GM12874 (cell line): Measurements from ENCODE around the gene CSH1.

ENCODE experiments used
- TF ChIP-seq, protein P1 (sequence below): IDR thresholded peaks from 2 replicates; pipeline ENCODE4 v1.5.1; 2011; ENCODE audit warnings: low read depth, mild to moderate bottlenecking, control low read depth, low read length, moderate library complexity; ENCODE audit not compliant: insufficient read depth

The CSH1 gene

DNA sequence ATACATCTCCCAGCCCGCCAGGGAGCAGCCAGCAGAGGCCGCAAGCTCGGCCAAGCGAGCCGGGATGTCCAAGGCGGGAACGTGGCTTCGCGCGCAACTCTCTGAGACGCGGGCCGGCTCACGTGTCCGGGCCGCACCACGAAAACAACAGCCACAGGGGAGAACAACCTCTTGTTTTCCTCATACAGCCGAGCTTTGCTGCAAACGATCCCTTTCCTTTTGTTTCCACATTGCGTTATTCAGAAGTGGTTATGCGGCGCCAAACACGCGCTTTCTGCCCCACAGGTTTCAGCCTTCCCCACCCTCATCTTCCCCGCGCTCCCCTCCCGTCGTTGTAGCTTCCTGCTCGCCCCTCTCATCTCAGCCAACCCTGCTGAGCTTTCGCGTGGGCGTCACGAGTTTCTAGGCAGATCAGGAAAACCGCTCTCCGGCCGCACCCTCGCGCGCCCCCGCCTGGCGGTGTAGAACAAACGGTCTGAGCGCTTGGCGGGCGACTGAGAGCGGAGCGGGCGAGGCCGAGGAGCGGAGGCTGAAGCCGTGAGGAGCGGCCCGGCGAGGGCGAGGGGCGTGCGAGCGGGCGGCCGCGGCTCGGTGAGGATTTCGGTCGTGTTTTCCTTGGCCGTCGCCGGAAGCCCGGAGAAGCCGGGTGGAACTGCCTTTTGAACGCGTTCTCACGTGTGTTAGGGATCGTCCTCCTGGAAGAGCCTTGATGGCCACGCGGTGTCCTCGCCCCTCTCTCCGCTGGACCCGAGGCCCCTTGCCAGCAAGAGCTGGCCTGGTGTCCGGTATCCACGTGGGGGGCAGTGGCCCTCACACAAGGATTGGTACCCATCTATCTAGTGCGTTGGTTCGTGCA, 47.3 kb downstream of the CSH1 start:
- TF ChIP-seq, protein P1, sequence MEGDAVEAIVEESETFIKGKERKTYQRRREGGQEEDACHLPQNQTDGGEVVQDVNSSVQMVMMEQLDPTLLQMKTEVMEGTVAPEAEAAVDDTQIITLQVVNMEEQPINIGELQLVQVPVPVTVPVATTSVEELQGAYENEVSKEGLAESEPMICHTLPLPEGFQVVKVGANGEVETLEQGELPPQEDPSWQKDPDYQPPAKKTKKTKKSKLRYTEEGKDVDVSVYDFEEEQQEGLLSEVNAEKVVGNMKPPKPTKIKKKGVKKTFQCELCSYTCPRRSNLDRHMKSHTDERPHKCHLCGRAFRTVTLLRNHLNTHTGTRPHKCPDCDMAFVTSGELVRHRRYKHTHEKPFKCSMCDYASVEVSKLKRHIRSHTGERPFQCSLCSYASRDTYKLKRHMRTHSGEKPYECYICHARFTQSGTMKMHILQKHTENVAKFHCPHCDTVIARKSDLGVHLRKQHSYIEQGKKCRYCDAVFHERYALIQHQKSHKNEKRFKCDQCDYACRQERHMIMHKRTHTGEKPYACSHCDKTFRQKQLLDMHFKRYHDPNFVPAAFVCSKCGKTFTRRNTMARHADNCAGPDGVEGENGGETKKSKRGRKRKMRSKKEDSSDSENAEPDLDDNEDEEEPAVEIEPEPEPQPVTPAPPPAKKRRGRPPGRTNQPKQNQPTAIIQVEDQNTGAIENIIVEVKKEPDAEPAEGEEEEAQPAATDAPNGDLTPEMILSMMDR = peak; percentile 88

GRCh38 chr17:63847525-63848249, 48.7 kb downstream of the CSH1 start:
- TF ChIP-seq, protein P1 = no peak

GRCh38 chr17:63845509-63845908, 50.9 kb downstream of the CSH1 start:
- TF ChIP-seq, protein P1 = no peak
